Endothelial cell of umbilical vein (primary cell): ENCODE results near the gene SPATA32. TPM values are rescaled to one million over a fixed set of nuclear protein-coding genes. Genes with fewer than 3 reads are reported as not detected.

ENCODE experiments used
- BruUV-seq: library from RNA; stranded (reverse); fragments of 400-500 nt; replicated peaks from 2 replicates; lab custom pipeline; 2021; lab: Mats Ljungman, UMichigan
- CTCF ChIA-PET: fragments of 300-600, 350-600 bp; sonication (Branson Sonifier 250); formaldehyde crosslinking; loops from one replicate; lab custom pipeline; 2021; ENCODE audit warnings: antibody characterized with exemption, inconsistent platforms; lab: Charles Lee
- POLR2A ChIA-PET: fragments of 300-600, 350-600 bp; sonication (Branson Sonifier 250); formaldehyde crosslinking; loops from one replicate; lab custom pipeline; 2021; ENCODE audit warnings: antibody characterized with exemption, inconsistent platforms; lab: Charles Lee
- DNase-seq: peaks from one replicate; pipeline ENCODE4 v3.0.0-alpha.2; 2011; ENCODE audit warnings: low read depth, low spot score
- FAIRE-seq: peaks from 2 replicates; lab custom pipeline; 2011; peaks lifted over from hg19 to GRCh38; lab: Jason Lieb, UNC
- H2AFZ ChIP-seq: 2 replicates; pipeline ENCODE4 v1.6.0; 2012; ENCODE audit warnings: low read depth, low read length, control low read depth, inconsistent platforms
- H3K27ac ChIP-seq: 2 replicates; pipeline ENCODE4 v1.5.1; 2011; ENCODE audit warnings: low read depth, mild to moderate bottlenecking, control low read depth, low read length, moderate library complexity; ENCODE audit not compliant: insufficient read depth
- H3K27me3 ChIP-seq, 2 experiments: 2 replicates each; pipeline versions ENCODE4 v1.6.0 to v1.6.1; 2011; ENCODE audit warnings: low read length in 2 of 2, mixed read lengths in 1 of 2; ENCODE audit not compliant: control insufficient read depth in 2 of 2, insufficient read depth in 2 of 2
- H3K36me3 ChIP-seq, 2 experiments: 2 replicates in 1 of 2; 3 replicates in 1 of 2; pipeline ENCODE4 v1.5.1; 2011; ENCODE audit warnings: low read length in 2 of 2, mild to moderate bottlenecking in 1 of 2, moderate library complexity in 1 of 2; ENCODE audit not compliant: control insufficient read depth in 2 of 2, insufficient read depth in 2 of 2; ENCODE audit errors: extremely low read depth in 1 of 2
- H3K4me1 ChIP-seq: 3 replicates; pipeline ENCODE4 v1.5.1; 2011; ENCODE audit warnings: mild to moderate bottlenecking, low read length; ENCODE audit not compliant: control insufficient read depth, insufficient read depth; ENCODE audit errors: extremely low read depth
- H3K4me2 ChIP-seq: 2 replicates; pipeline ENCODE4 v1.6.1; 2011; ENCODE audit warnings: low read length, control low read depth, mixed read lengths; ENCODE audit not compliant: insufficient read depth
- H3K4me3 ChIP-seq, 3 experiments: fragments of 200-600 bp in 1 of 3; sonication (generic), shearing (Covaris generic) in 1 of 3; replicated peaks in 1 of 3; 2 replicates each; pipeline ENCODE4 v1.5.1; 2011 to 2016; ENCODE audit warnings: control low read depth in 3 of 3, low read length in 3 of 3, mild to moderate bottlenecking in 2 of 3, inconsistent platforms in 1 of 3, low read depth in 1 of 3, moderate library complexity in 1 of 3; ENCODE audit not compliant: insufficient read depth in 1 of 3
- H3K79me2 ChIP-seq: 2 replicates; pipeline ENCODE4 v1.6.0; 2012; ENCODE audit warnings: low read length, inconsistent platforms; ENCODE audit not compliant: control insufficient read depth, insufficient read depth
- H3K9ac ChIP-seq: replicated peaks from 2 replicates; pipeline ENCODE3; 2011; ENCODE audit warnings: low read length, control low read depth; ENCODE audit not compliant: insufficient read depth; ENCODE audit errors: extremely low read depth
- H3K9me1 ChIP-seq: replicated peaks from 3 replicates; pipeline ENCODE4 v1.6.0; 2011; ENCODE audit warnings: mild to moderate bottlenecking, low read length; ENCODE audit not compliant: control insufficient read depth, insufficient read depth; ENCODE audit errors: extremely low read depth
- H3K9me3 ChIP-seq: replicated peaks from 2 replicates; pipeline ENCODE4 v1.5.1; 2012; ENCODE audit warnings: low read length, inconsistent platforms; ENCODE audit not compliant: control insufficient read depth, insufficient read depth
- H4K20me1 ChIP-seq: replicated peaks from 2 replicates; pipeline ENCODE3; 2011; ENCODE audit warnings: mild to moderate bottlenecking, low read length; ENCODE audit not compliant: control insufficient read depth, insufficient read depth; ENCODE audit errors: extremely low read depth
- CTCF ChIP-seq, 2 donors: IDR thresholded peaks; 1 replicate in 1 of 2; 2 replicates in 1 of 2; pipeline ENCODE4 v1.5.1; 2011; ENCODE audit warnings: low read length in 2 of 2, mild to moderate bottlenecking in 2 of 2, moderate library complexity in 2 of 2, control low read depth in 1 of 2, inconsistent platforms in 1 of 2, low read depth in 1 of 2; ENCODE audit not compliant: insufficient read depth in 1 of 2; ENCODE audit errors: extremely low read depth in 1 of 2
- EZH2 ChIP-seq: IDR thresholded peaks from 2 replicates; pipeline ENCODE4 v1.6.1; 2012; ENCODE audit warnings: borderline replicate concordance, low read depth, mild to moderate bottlenecking, moderate library complexity, low read length, inconsistent platforms; ENCODE audit not compliant: severe bottlenecking
- FOS ChIP-seq: IDR thresholded peaks from 2 replicates; pipeline ENCODE4 v1.6.1; 2011; ENCODE audit warnings: mild to moderate bottlenecking, low read length, moderate library complexity, borderline replicate concordance; ENCODE audit not compliant: insufficient read depth
- GATA2 ChIP-seq: IDR thresholded peaks from 2 replicates; pipeline ENCODE4 v1.7.0; 2011; ENCODE audit warnings: low read depth, mild to moderate bottlenecking, moderate library complexity, mixed read lengths, low read length; ENCODE audit not compliant: insufficient read length, insufficient read depth
- JUN ChIP-seq: IDR thresholded peaks from 2 replicates; pipeline ENCODE4 v1.6.1; 2011; ENCODE audit warnings: borderline replicate concordance, low read depth; ENCODE audit not compliant: insufficient read length, insufficient read depth
- MAX ChIP-seq: IDR thresholded peaks from 2 replicates; pipeline ENCODE4 v1.6.1; 2011; ENCODE audit not compliant: insufficient read depth, insufficient read length
- MYC ChIP-seq: IDR thresholded peaks from one replicate; pipeline ENCODE4 v1.6.1; 2011; ENCODE audit warnings: mild to moderate bottlenecking, low read depth, low read length
- POLR2A ChIP-seq: IDR thresholded peaks from 2 replicates; pipeline ENCODE4 v1.6.1; 2012; ENCODE audit warnings: low read depth, mild to moderate bottlenecking, control low read depth, low read length
- POLR2AphosphoS5 ChIP-seq: IDR thresholded peaks from 2 replicates; pipeline ENCODE4 v1.6.1; 2012; ENCODE audit warnings: low read depth, mild to moderate bottlenecking, control low read depth, low read length, moderate library complexity; ENCODE audit not compliant: insufficient read depth
- dilution Hi-C: fragments of 300-500 bp; cut with MboI; formaldehyde crosslinking; loops from one replicate; pipeline ENCODE4 v1.15.0; 2019; ENCODE audit warnings: low sequenced_read_pairs; ENCODE audit not compliant: extremely low pct_ligation_motif_present
- intact Hi-C: fragments of 100-400 bp; cut with micrococcal nuclease; formaldehyde crosslinking; loops from one replicate; pipeline ENCODE4 v1.10.0; 2022
- polyA plus RNA-seq, 4 experiments: library from polyadenylated mRNA; depleted of rRNA in 3 of 4; stranded (reverse) in 3 of 4; unstranded in 1 of 4; fragments of >200 nt; gene quantifications; 2 replicates each; pipeline versions ENCODE4 v1.2.1 to v1.2.3, GENCODE V29; 2011 to 2012; ENCODE audit warnings: missing spikeins in 1 of 4
- total RNA-seq: library from RNA; stranded (reverse); gene quantifications from 2 replicates; pipeline ENCODE4 v1.2.3, GENCODE V29; 2021

Gene SPATA32
- total and polyA plus RNA-seq, 2 donors (not counting 3 experiments of a cell fraction or from before 2014, with no cell fraction given) = not detected

GRCh38 chr17:45238155-45238774, 23.6 kb downstream of the SPATA32 start:
- Histone ChIP-seq H3K36me3 (no peaks in the 10 kb centered on the region), H3K4me2 (no peak overlapping the region), H3K9me1 (no peaks in the 10 kb centered on the region), H3K9me3 (no peaks in the 10 kb centered on the region), H3K9ac (no peak overlapping the region), H4K20me1 (no peaks in the 10 kb centered on the region), H3K4me3 (no peak overlapping the region), H3K79me2 (no peaks in the 10 kb centered on the region), H3K4me1 (peaks cover 3% of the 10 kb centered on the region), H3K27me3 (peaks cover 12 to 14% of the 10 kb centered on the region in 2 experiments), H2AFZ (no peak overlapping the region), H3K27ac (no peak overlapping the region)
- CTCF ChIA-PET = interaction anchor here (2.0 to 2.2 kb wide), 3 partner anchors 11 to 103 kb away, joined by 6 to 12 read pairs (median 6); partner anchors contain the start of gene ACBD4
- POLR2A ChIA-PET = no interaction called here
- DNase-seq (no peak), FAIRE-seq (no peak)
- no TSS peak for BruUV-seq
- TF ChIP-seq MAX (no peak), POLR2AphosphoS5 (no peak), CTCF (IDR thresholded peaks at IDR 0.05; ENCODE audit: extremely low read depth in 1 of 2, insufficient read depth in 1 of 2, low read depth in 1 of 2, low read length in 2 of 2) (no peak), POLR2A (no peak), FOS (no peak), GATA2 (no peak), MYC (no peak), EZH2 (no peak), JUN (no peak)
- intact Hi-C loops = no loop called here
- dilution Hi-C loops = no loop called here
